HepG2 (cell line): ENCODE data around the gene UBAC1. TPM values are rescaled to one million over a fixed set of nuclear protein-coding genes. Genes with fewer than 3 reads are reported as not detected.

Source experiments
- ATAC-seq: fragments of 200-7000 bp; cut with Tn5 transposase; 3 replicates; pipeline ENCODE4 v1.9.1; 2020; ENCODE audit warnings: mild to moderate bottlenecking, moderate library complexity
- BruUV-seq: library from RNA; stranded (reverse); fragments of 400-500 nt; replicated peaks from 2 replicates; lab custom pipeline; 2021; lab: Mats Ljungman, UMichigan
- CTCF ChIA-PET: fragments of 300-600 bp; formaldehyde crosslinking; extraction: SDS; loops from one replicate; lab custom pipeline; 2021; ENCODE audit warnings: low total read pairs, inconsistent platforms, low intra/inter-chr PET ratio; lab: Yijun Ruan, JAX
- POLR2A ChIA-PET: fragments of 350-600 bp; sonication (Branson Sonifier 250); formaldehyde crosslinking; loops from one replicate; lab custom pipeline; 2020; ENCODE audit warnings: antibody characterized with exemption, inconsistent platforms; lab: Yijun Ruan, JAX
- DNase-seq: peaks from one replicate; pipeline ENCODE4 v3.0.0-alpha.2; 2015; ENCODE audit warnings: low spot score
- FAIRE-seq: peaks from 3 replicates; lab custom pipeline; 2011; peaks lifted over from hg19 to GRCh38; lab: Jason Lieb, UNC
- H2AFZ ChIP-seq: one replicate; pipeline ENCODE4 v1.6.1; 2011; ENCODE audit warnings: low read length, inconsistent platforms
- H3K27ac ChIP-seq: fragments of 300-600 bp; 3 replicates; pipeline ENCODE4 v1.8.0; 2011; ENCODE audit warnings: mixed run types, mild to moderate bottlenecking, mixed read lengths, low read length, inconsistent platforms; ENCODE audit not compliant: insufficient read depth; ENCODE audit errors: extremely low read length
- H3K27me3 ChIP-seq, 2 experiments: fragments of 200-600 bp in 1 of 2; 2 replicates in 1 of 2; 3 replicates in 1 of 2; pipeline versions ENCODE4 v1.6.0 to v1.8.0; 2011; ENCODE audit warnings: low read length in 2 of 2, mild to moderate bottlenecking in 2 of 2, moderate library complexity in 2 of 2, inconsistent platforms in 1 of 2; ENCODE audit not compliant: insufficient read depth in 2 of 2, control insufficient read depth in 1 of 2
- H3K36me3 ChIP-seq, 2 experiments: fragments of 200-600 bp in 1 of 2; replicated peaks in 1 of 2; 2 replicates in 1 of 2; 3 replicates in 1 of 2; pipeline versions ENCODE4 v1.5.1 to v1.8.0; 2011; ENCODE audit warnings: low read length in 2 of 2, inconsistent platforms in 1 of 2; ENCODE audit not compliant: insufficient read depth in 2 of 2, control insufficient read depth in 1 of 2
- H3K4me1 ChIP-seq: 2 replicates; pipeline ENCODE4 v1.5.1; 2012; ENCODE audit warnings: low read length, inconsistent platforms; ENCODE audit not compliant: insufficient read depth
- H3K4me2 ChIP-seq: 2 replicates; pipeline ENCODE4 v1.6.0; 2011; ENCODE audit warnings: low read depth, low read length, inconsistent platforms
- H3K4me3 ChIP-seq, 3 experiments: fragments of 200-600 bp in 1 of 3; sonication (generic), shearing (Covaris generic) in 1 of 3; replicated peaks in 1 of 3; 2 replicates each; pipeline ENCODE4 v1.5.1; 2011 to 2016; ENCODE audit warnings: low read length in 3 of 3, inconsistent platforms in 2 of 3, low read depth in 2 of 3, mild to moderate bottlenecking in 2 of 3, control low read depth in 1 of 3, mixed read lengths in 1 of 3; ENCODE audit not compliant: insufficient read depth in 1 of 3
- H3K79me2 ChIP-seq: one replicate; pipeline ENCODE4 v1.6.1; 2011; ENCODE audit warnings: low read length, inconsistent platforms; ENCODE audit not compliant: insufficient read depth
- H3K9ac ChIP-seq: 2 replicates; pipeline ENCODE4 v1.6.0; 2011; ENCODE audit warnings: mild to moderate bottlenecking, low read depth, low read length, inconsistent platforms; ENCODE audit not compliant: insufficient read depth
- H3K9me3 ChIP-seq: 2 replicates; pipeline ENCODE4 v1.5.1; 2012; ENCODE audit warnings: mild to moderate bottlenecking, low read length
- H4K20me1 ChIP-seq: 2 replicates; pipeline ENCODE4 v1.6.0; 2011; ENCODE audit warnings: inconsistent platforms, mild to moderate bottlenecking, low read length, moderate library complexity; ENCODE audit not compliant: insufficient read depth
- AGO1 ChIP-seq: fragments of 200-400 bp; formaldehyde crosslinking; IDR thresholded peaks from 2 replicates; pipeline ENCODE4 v1.6.1; 2017; ENCODE audit warnings: mild to moderate bottlenecking, low read depth, low read length, moderate library complexity; ENCODE audit not compliant: poor library complexity, severe bottlenecking
- AGO2 ChIP-seq: fragments of 200-400 bp; formaldehyde crosslinking; optimal IDR thresholded peaks from 2 replicates; pipeline ENCODE3; 2017; ENCODE audit warnings: mild to moderate bottlenecking, low read depth, low read length, moderate library complexity
- FLYWCH1 ChIP-seq: sonication (generic); formaldehyde crosslinking; IDR thresholded peaks from 2 replicates; pipeline ENCODE4 v1.8.1; 2023; ENCODE audit warnings: mild to moderate bottlenecking, missing genetic modification reagents
- HNF4G ChIP-seq, 2 experiments: sonication (generic) in 1 of 2; formaldehyde crosslinking in 1 of 2; IDR thresholded peaks; 2 replicates each; pipeline versions ENCODE4 v1.4.0 to v1.6.1; 2011 to 2020; ENCODE audit warnings: borderline replicate concordance in 2 of 2, low read depth in 2 of 2, mild to moderate bottlenecking in 2 of 2, low read length in 1 of 2, missing genetic modification reagents in 1 of 2, moderate library complexity in 1 of 2
- REXO4 ChIP-seq: sonication (generic); formaldehyde crosslinking; IDR thresholded peaks from 2 replicates; pipeline ENCODE4 v1.8.0; 2022; ENCODE audit warnings: missing genetic modification reagents, mild to moderate bottlenecking, borderline replicate concordance
- ZNF547 ChIP-seq: sonication (generic); formaldehyde crosslinking; IDR thresholded peaks from 2 replicates; pipeline ENCODE4 v1.5.1; 2020; ENCODE audit warnings: mild to moderate bottlenecking, missing genetic modification reagents
- ZNF644 ChIP-seq: IDR thresholded peaks from 2 replicates; pipeline ENCODE4 v1.6.1; 2016; ENCODE audit warnings: low read depth
- WGBS: methylation state at CpG from one replicate; pipeline ENCODE4 v1.1.6; 2017; ENCODE audit warnings: low lambda C conversion rate; 5-methylcytosine and 5-hydroxymethylcytosine counted together
- in situ Hi-C: cut with HindIII; loops from 2 replicates; pipeline ENCODE4 v1.10.0; 2017; ENCODE audit warnings: low pct_unique_long_range_greater_than_20kb; ENCODE audit not compliant: extremely low pct_ligation_motif_present
- intact Hi-C: fragments of 100-400 bp; cut with micrococcal nuclease; formaldehyde crosslinking; loops from one replicate; pipeline ENCODE4 v1.10.0; 2022; ENCODE audit not compliant: unreplicated experiment
- polyA plus RNA-seq, 8 experiments: library from polyadenylated mRNA; depleted of rRNA in 3 of 8; stranded (reverse) in 7 of 8; unstranded in 1 of 8; fragments of >200 nt; fragmentation: Illumina TruSeq in 4 of 8; extraction: Trizol in 4 of 8; gene quantifications; 2 replicates each; pipeline versions ENCODE4 v1.2.1 to v1.2.3, GENCODE V29; 2011 to 2016; ENCODE audit warnings: low read depth in 4 of 8, missing spikeins in 1 of 8, mixed read lengths in 1 of 8; ENCODE audit not compliant: insufficient read depth in 1 of 8
- total RNA-seq, 5 experiments: library from RNA; depleted of rRNA; stranded (reverse); fragments of >200 nt; fragmentation: Illumina TruSeq; extraction: Trizol; gene quantifications; 2 replicates each; pipeline ENCODE4 v1.2.3, GENCODE V29; 2016; ENCODE audit warnings: low read depth in 1 of 5
- TF ChIP-seq, protein P1 (sequence below): IDR thresholded peaks from 2 replicates; pipeline ENCODE4 v1.4.0; 2020; ENCODE audit warnings: mild to moderate bottlenecking, missing genetic modification reagents

UBAC1 gene
- total and polyA plus RNA-seq, 2 of the 13 experiments (the other 11 are each of a cell fraction or from before 2014, with no cell fraction given), result 32.2 to 34.1 TPM

DNA sequence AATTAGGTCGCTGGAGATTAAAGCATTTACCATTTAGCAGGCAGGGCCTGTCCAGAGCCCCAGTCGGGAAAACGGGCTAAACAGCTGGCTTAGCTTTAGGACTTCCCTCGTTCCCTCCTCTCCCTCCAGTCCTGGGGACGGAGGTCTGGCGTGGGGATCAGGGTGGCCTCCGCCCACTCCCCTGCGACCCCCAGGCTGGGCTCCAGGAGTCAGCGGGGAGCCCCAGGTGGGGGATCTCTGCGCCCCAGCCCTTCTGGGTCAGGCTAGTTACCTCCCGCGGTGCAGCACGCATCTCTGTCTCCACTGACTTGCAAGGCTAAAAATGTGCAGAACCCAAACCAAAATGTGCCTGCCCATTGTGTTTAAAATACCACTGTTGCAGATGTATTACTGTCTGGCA is 37.7 kb downstream of the UBAC1 start (continued):
- TF ChIP-seq, protein P1, sequence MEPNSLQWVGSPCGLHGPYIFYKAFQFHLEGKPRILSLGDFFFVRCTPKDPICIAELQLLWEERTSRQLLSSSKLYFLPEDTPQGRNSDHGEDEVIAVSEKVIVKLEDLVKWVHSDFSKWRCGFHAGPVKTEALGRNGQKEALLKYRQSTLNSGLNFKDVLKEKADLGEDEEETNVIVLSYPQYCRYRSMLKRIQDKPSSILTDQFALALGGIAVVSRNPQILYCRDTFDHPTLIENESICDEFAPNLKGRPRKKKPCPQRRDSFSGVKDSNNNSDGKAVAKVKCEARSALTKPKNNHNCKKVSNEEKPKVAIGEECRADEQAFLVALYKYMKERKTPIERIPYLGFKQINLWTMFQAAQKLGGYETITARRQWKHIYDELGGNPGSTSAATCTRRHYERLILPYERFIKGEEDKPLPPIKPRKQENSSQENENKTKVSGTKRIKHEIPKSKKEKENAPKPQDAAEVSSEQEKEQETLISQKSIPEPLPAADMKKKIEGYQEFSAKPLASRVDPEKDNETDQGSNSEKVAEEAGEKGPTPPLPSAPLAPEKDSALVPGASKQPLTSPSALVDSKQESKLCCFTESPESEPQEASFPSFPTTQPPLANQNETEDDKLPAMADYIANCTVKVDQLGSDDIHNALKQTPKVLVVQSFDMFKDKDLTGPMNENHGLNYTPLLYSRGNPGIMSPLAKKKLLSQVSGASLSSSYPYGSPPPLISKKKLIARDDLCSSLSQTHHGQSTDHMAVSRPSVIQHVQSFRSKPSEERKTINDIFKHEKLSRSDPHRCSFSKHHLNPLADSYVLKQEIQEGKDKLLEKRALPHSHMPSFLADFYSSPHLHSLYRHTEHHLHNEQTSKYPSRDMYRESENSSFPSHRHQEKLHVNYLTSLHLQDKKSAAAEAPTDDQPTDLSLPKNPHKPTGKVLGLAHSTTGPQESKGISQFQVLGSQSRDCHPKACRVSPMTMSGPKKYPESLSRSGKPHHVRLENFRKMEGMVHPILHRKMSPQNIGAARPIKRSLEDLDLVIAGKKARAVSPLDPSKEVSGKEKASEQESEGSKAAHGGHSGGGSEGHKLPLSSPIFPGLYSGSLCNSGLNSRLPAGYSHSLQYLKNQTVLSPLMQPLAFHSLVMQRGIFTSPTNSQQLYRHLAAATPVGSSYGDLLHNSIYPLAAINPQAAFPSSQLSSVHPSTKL (CRISPR knock-in tag), result no peak
- no peak for TF ChIP-seq FLYWCH1 (CRISPR knock-in tag)
- no peak for TF ChIP-seq ZNF547 (CRISPR knock-in tag)
- no peak for TF ChIP-seq ZNF644

DNA sequence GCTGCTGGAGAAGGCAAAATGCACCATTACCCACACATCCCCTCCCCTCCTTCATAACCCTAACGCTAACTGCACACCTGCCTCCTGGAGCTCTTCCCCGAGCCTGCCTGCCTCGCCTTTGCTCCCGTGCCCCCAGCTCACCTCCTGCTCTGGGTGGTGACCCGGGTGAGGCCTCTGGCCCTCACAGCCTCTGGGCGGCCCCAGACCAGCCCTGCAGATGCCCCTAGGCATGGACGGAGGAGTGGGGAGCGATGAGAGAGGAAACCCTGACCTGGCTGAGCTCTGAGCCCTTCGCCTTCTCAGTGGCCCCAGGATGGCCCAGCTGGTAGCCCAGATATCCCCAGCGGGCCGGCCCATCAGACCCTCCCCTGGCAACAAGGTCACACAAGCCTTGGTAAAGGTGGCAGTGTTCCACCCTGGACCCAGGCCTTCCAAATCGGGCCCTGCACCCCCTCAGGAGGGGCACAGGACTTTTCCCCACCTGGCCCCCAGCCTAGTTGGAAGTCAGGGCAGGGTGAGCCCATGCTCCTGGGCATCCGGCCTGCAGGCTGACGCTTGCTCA is 39.3 kb downstream of the UBAC1 start:
- 94% methylated on average over 5 of the region's 14 CpGs for WGBS
- Histone ChIP-seq H3K4me3 (no peak overlapping the region), H3K27ac (no peak overlapping the region), H3K79me2 (no peaks in the 10 kb centered on the region), H3K9me3 (peaks cover 10% of the 10 kb centered on the region; the same call in 1 of the 2 replicates), H2AFZ (no peak overlapping the region), H3K4me1 (no peaks in the 10 kb centered on the region), H4K20me1 (no peaks in the 10 kb centered on the region), H3K36me3 (no peaks in the 10 kb centered on the region; a peak in 2 of 5 replicates), H3K27me3 (no peaks in the 10 kb centered on the region), H3K9ac (no peak overlapping the region)
- no TSS peak for BruUV-seq
- no peak for DNase-seq
- ChIA-PET CTCF (no interaction called here), POLR2A (no interaction called here)
- FAIRE-seq, result no peak
- TF ChIP-seq HNF4G (IDR thresholded peaks at IDR 0.05; ENCODE audit: borderline replicate concordance, low read depth, low read length) (no peak), HNF4G (CRISPR knock-in tag; IDR thresholded peaks at IDR 0.05; ENCODE audit: borderline replicate concordance, low read depth) (no peak), AGO2 (peak; percentile 38), AGO1 (peak; percentile 38), REXO4 (CRISPR knock-in tag) (no peak)
- TF ChIP-seq, all 625 proteins: peak for 2
- in situ Hi-C loops, result no loop called here
- intact Hi-C loops, result no loop called here
- H3K4me2 ChIP-seq, result no peak overlapping the region
- ATAC-seq, result no peak
